ENCODE results near the gene MAP2. TPM values are rescaled to one million over a fixed set of nuclear protein-coding genes. Genes with fewer than 3 reads are reported as not detected.

Gene MAP2
- total and polyA plus RNA-seq, 2 of the 13 experiments (the other 11 are each of a cell fraction or from before 2014, with no cell fraction given), result 0.08 TPM; not detected in 1

DNA sequence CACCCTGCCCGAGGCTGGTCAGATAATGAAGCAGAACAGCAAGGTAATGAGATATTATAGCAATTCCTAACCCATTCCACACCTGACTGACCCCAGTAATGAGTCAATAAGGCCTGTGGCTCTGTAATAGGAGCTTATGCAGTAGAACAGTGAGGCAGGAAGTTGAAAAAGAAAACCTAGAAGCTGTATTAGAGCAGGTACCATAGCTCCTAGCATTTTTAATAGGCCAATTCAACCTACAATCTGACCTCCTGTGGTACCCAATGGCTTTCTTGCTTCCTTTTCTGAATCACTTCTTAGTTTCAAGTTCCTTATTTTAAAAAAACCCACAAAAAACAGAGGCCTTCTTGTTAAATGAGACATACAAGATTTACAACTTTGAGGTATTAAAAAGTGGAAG is 43.6 kb upstream of the MAP2 start:
- no peak for ATAC-seq
- ChIA-PET POLR2A (no interaction called here), CTCF (ENCODE audit: low intra/inter-chr PET ratio, low total read pairs) (no interaction called here)

More for the DNA sequence above, 43.6 kb upstream of the MAP2 start:
- Histone ChIP-seq H4K20me1 (ENCODE audit: insufficient read depth, low read length) (no peaks in the 10 kb centered on the region), H3K4me2 (ENCODE audit: low read depth, low read length) (no peak overlapping the region), H3K9me3 (ENCODE audit: low read length) (peaks cover 17% of the 10 kb centered on the region; the same call in 1 of the 2 replicates), H3K4me1 (ENCODE audit: insufficient read depth, low read length) (no peaks in the 10 kb centered on the region), H3K36me3 (replicated peaks in 1 of 2; ENCODE audit: control insufficient read depth in 1 of 2, insufficient read depth in 2 of 2, low read length in 2 of 2) (no peaks in the 10 kb centered on the region), H3K79me2 (ENCODE audit: insufficient read depth, low read length) (no peaks in the 10 kb centered on the region), H3K27me3 (ENCODE audit: control insufficient read depth in 1 of 2, insufficient read depth in 2 of 2, low read length in 2 of 2) (no peaks in the 10 kb centered on the region), H3K9ac (ENCODE audit: insufficient read depth, low read depth, low read length) (no peak overlapping the region), H3K4me3 (replicated peaks in 1 of 3; ENCODE audit: insufficient read depth in 1 of 3, low read depth in 2 of 3, low read length in 3 of 3) (no peak overlapping the region), H2AFZ (ENCODE audit: low read length) (no peak overlapping the region), H3K27ac (ENCODE audit: extremely low read length, insufficient read depth, low read length) (no peak overlapping the region)
- 0% methylated on average over 1 of the region's 1 CpG for WGBS (ENCODE audit: low lambda C conversion rate)
- no TSS peak for BruUV-seq (replicated peaks)
- TF ChIP-seq SMARCC2 (IDR thresholded peaks at IDR 0.05), result no peak
- no peak for TF ChIP-seq RCOR2 (CRISPR knock-in tag; IDR thresholded peaks at IDR 0.05)
- TF ChIP-seq ZNF263 (CRISPR knock-in tag; IDR thresholded peaks at IDR 0.05), result no peak
- TF ChIP-seq PPARG (CRISPR knock-in tag; conservative IDR thresholded peaks at IDR 0.05), result no peak
- TF ChIP-seq BORCS8-MEF2B (CRISPR knock-in tag; IDR thresholded peaks at IDR 0.05), result no peak
- TF ChIP-seq GZF1 (CRISPR knock-in tag; IDR thresholded peaks at IDR 0.05), result no peak
- TF ChIP-seq GATA4 (IDR thresholded peaks at IDR 0.05; ENCODE audit: borderline replicate concordance, low read depth), result no peak
- TF ChIP-seq, protein P1, sequence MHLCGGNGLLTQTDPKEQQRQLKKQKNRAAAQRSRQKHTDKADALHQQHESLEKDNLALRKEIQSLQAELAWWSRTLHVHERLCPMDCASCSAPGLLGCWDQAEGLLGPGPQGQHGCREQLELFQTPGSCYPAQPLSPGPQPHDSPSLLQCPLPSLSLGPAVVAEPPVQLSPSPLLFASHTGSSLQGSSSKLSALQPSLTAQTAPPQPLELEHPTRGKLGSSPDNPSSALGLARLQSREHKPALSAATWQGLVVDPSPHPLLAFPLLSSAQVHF (CRISPR knock-in tag; IDR thresholded peaks at IDR 0.05), result no peak
- TF ChIP-seq ZBTB38 (CRISPR knock-in tag; IDR thresholded peaks at IDR 0.05), result no peak
- no peak for TF ChIP-seq ZNF558 (CRISPR knock-in tag; IDR thresholded peaks at IDR 0.05; ENCODE audit: borderline replicate concordance)
- TF ChIP-seq, protein P2, sequence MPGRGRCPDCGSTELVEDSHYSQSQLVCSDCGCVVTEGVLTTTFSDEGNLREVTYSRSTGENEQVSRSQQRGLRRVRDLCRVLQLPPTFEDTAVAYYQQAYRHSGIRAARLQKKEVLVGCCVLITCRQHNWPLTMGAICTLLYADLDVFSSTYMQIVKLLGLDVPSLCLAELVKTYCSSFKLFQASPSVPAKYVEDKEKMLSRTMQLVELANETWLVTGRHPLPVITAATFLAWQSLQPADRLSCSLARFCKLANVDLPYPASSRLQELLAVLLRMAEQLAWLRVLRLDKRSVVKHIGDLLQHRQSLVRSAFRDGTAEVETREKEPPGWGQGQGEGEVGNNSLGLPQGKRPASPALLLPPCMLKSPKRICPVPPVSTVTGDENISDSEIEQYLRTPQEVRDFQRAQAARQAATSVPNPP (CRISPR knock-in tag; IDR thresholded peaks at IDR 0.05), result no peak
- TF ChIP-seq, protein P3, sequence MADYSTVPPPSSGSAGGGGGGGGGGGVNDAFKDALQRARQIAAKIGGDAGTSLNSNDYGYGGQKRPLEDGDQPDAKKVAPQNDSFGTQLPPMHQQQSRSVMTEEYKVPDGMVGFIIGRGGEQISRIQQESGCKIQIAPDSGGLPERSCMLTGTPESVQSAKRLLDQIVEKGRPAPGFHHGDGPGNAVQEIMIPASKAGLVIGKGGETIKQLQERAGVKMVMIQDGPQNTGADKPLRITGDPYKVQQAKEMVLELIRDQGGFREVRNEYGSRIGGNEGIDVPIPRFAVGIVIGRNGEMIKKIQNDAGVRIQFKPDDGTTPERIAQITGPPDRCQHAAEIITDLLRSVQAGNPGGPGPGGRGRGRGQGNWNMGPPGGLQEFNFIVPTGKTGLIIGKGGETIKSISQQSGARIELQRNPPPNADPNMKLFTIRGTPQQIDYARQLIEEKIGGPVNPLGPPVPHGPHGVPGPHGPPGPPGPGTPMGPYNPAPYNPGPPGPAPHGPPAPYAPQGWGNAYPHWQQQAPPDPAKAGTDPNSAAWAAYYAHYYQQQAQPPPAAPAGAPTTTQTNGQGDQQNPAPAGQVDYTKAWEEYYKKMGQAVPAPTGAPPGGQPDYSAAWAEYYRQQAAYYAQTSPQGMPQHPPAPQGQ (CRISPR knock-in tag; IDR thresholded peaks at IDR 0.05; ENCODE audit: borderline replicate concordance), result no peak
- no peak for TF ChIP-seq ZC3H4 (CRISPR knock-in tag; IDR thresholded peaks at IDR 0.05; ENCODE audit: borderline replicate concordance)
- TF ChIP-seq ZNF331 (CRISPR knock-in tag; IDR thresholded peaks at IDR 0.05), result no peak
- no peak for TF ChIP-seq MAZ (IDR thresholded peaks at IDR 0.05; ENCODE audit: borderline replicate concordance, low read depth, low read length)
- no peak for TF ChIP-seq MAZ (CRISPR knock-in tag; IDR thresholded peaks at IDR 0.05; ENCODE audit: low read depth)
- no peak for TF ChIP-seq FOSL2 (CRISPR knock-in tag; IDR thresholded peaks at IDR 0.05)
- no peak for FAIRE-seq
- in situ Hi-C loops (cut with HindIII; ENCODE audit: extremely low pct_ligation_motif_present, low pct_unique_long_range_greater_than_20kb) (no loop called here), intact Hi-C loops (cut with micrococcal nuclease; ENCODE audit: unreplicated experiment) (no loop called here)
- no peak for DNase-seq (ENCODE audit: low spot score)

Measured in HepG2 (cell line).